Transverse colon (tissue), 3 donors: Measurements from ENCODE around the gene CCDC141.

Experiments
- POLR2A ChIP-seq: fragments of 450-650 bp; IDR thresholded peaks from one replicate; pipeline ENCODE4 v1.6.1; 2016; ENCODE audit warnings: antibody characterized with exemption, mild to moderate bottlenecking, moderate library complexity
- TF ChIP-seq, protein P1 (sequence below), 5 experiments: fragments of 200-600 bp in 3 of 5; fragments of 450-650 bp in 2 of 5; sonication (generic) in 3 of 5; IDR thresholded peaks; 1 replicate in 2 of 5; 2 replicates in 3 of 5; pipeline ENCODE4 v1.5.1; 2016 to 2017; ENCODE audit warnings: antibody characterized with exemption in 5 of 5, inconsistent platforms in 3 of 5, mild to moderate bottlenecking in 2 of 5, moderate library complexity in 1 of 5

DNA sequence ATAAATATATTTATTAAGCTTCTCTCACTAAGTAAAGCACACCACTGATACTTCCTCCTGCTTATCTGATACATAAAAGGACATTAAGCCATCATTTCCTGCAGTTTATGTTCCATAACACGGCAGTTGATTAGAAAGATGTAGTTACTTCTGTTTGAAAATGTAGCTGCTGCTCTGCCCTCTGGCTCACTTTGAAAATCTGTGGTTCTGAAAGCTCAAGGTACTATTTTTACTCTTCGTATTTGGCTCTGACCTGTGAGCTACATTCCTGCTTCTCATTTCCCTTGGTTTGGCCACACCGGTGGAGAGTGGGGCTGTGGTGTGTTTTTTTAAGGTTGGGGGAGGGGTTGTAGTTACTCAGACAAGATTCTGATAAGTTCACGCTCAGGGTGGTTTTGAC is 229.9 kb downstream of the CCDC141 start:
- no peak for TF ChIP-seq POLR2A
- TF ChIP-seq, protein P1, sequence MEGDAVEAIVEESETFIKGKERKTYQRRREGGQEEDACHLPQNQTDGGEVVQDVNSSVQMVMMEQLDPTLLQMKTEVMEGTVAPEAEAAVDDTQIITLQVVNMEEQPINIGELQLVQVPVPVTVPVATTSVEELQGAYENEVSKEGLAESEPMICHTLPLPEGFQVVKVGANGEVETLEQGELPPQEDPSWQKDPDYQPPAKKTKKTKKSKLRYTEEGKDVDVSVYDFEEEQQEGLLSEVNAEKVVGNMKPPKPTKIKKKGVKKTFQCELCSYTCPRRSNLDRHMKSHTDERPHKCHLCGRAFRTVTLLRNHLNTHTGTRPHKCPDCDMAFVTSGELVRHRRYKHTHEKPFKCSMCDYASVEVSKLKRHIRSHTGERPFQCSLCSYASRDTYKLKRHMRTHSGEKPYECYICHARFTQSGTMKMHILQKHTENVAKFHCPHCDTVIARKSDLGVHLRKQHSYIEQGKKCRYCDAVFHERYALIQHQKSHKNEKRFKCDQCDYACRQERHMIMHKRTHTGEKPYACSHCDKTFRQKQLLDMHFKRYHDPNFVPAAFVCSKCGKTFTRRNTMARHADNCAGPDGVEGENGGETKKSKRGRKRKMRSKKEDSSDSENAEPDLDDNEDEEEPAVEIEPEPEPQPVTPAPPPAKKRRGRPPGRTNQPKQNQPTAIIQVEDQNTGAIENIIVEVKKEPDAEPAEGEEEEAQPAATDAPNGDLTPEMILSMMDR (IDR thresholded peaks at IDR 0.05), result no peak
